Measurements from ENCODE around the gene DNMT3A. TPM values are rescaled to one million over a fixed set of nuclear protein-coding genes. Genes with fewer than 3 reads are reported as not detected.
A peak's percentile ranks its signal among the peaks of the same experiment; 100 is the strongest.

DNMT3A gene
- total and polyA plus RNA-seq, 2 donors (not counting 1 experiment from before 2014, with no cell fraction given): 8.9 to 24.5 TPM

DNA sequence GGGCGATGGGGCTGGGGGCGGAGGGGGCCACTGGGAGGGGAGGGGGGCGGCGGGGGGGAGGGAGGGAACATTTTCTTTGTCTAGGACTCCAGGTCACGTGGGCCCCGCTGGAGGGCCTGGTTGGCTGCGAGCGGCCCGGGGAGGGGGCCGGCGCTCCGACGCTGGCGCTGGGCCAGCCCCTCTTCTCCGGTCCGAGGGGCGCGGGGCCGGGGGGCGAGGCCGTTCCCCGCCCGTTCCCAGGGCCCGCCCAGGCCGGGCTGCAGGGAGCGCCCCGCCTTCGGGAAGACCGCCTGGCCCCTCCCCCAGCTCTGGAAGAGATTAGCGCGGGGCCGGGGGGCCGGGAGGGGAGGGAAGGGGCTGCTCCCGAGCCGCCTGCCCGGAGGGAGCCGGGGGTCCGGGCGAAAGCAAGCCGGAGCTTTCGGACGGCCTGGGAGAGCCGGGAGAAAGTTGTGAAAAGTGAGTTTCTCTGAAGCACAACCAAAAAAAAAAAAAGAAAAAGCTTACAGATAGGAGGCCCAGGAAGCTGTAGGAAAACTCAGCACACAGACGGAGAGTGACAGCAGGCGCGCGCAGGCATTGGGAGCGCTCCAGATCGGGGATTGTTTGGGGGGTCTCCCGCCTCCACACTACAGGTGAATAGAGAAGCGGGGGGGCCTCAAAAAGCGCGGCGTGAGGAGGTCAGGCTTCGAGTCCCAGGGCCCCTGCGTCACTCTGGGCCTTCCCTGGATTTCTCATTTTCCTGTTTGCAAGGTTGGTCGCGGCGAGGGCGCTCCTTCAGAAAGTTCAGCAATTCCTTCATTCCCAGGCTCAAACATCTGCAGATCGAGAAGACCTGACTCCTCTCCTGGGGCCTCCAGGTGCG is 89.2 kb downstream of the DNMT3A start:
- H3K79me2 ChIP-seq (ENCODE audit: control insufficient read depth, insufficient read depth, low read length): peaks cover 20% of the 10 kb centered on the region
- TF ChIP-seq, protein P1, sequence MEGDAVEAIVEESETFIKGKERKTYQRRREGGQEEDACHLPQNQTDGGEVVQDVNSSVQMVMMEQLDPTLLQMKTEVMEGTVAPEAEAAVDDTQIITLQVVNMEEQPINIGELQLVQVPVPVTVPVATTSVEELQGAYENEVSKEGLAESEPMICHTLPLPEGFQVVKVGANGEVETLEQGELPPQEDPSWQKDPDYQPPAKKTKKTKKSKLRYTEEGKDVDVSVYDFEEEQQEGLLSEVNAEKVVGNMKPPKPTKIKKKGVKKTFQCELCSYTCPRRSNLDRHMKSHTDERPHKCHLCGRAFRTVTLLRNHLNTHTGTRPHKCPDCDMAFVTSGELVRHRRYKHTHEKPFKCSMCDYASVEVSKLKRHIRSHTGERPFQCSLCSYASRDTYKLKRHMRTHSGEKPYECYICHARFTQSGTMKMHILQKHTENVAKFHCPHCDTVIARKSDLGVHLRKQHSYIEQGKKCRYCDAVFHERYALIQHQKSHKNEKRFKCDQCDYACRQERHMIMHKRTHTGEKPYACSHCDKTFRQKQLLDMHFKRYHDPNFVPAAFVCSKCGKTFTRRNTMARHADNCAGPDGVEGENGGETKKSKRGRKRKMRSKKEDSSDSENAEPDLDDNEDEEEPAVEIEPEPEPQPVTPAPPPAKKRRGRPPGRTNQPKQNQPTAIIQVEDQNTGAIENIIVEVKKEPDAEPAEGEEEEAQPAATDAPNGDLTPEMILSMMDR (IDR thresholded peaks at IDR 0.05): no peak
- H2AFZ ChIP-seq (ENCODE audit: insufficient read depth, low read depth, low read length, poor library complexity, severe bottlenecking): peak overlapping the region; percentile 84
- H4K20me1 ChIP-seq (ENCODE audit: control insufficient read depth, insufficient read depth, low read length, poor library complexity, severe bottlenecking): peaks cover 15% of the 10 kb centered on the region
- peak overlapping the region in 4 of 5 experiments; percentile 69 to 91 (median 76) for H3K4me3 ChIP-seq (ENCODE audit: control extremely low read depth in 1 of 5, extremely low read depth in 1 of 5, insufficient read depth in 1 of 5, low read depth in 2 of 5, low read length in 4 of 5)
- peak overlapping the region; percentile 69 for H3K9ac ChIP-seq (ENCODE audit: low read length)
- H3K4me1 Mint-ChIP-seq: peaks cover 21% of the 10 kb centered on the region
- peaks cover 9 to 26% of the 10 kb centered on the region in 2 donors for H3K4me1 ChIP-seq (ENCODE audit: control insufficient read depth in 2 of 2, insufficient read depth in 2 of 2, low read length in 2 of 2)
- H3K27me3 Mint-ChIP-seq: no peaks in the 10 kb centered on the region
- intact Hi-C loops (cut with micrococcal nuclease): loop anchor here (1.0 kb wide), 1 partner anchor 21 kb away; no protein-coding TSS in a partner anchor
- no peaks in the 10 kb centered on the region for H3K9me3 Mint-ChIP-seq (ENCODE audit: insufficient read depth)
- H3K4me3 Mint-ChIP-seq: peak overlapping the region; percentile 88
- H3K36me3 ChIP-seq (replicated peaks in 1 of 2; ENCODE audit: control extremely low read depth in 1 of 2, control insufficient read depth in 1 of 2, extremely low read depth in 1 of 2, insufficient read depth in 2 of 2, low read length in 1 of 2): peaks cover 2 to 13% of the 10 kb centered on the region in 2 experiments
- ATAC-seq (ENCODE audit: low read depth) (peak; percentile 76), DNase-seq (peak; percentile 66)
- H3K27me3 ChIP-seq (replicated peaks in 1 of 4; ENCODE audit: control extremely low read depth in 1 of 4, control insufficient read depth in 3 of 4, insufficient read depth in 4 of 4, low read length in 3 of 4): no peaks in the 10 kb centered on the region
- POLR2A ChIA-PET: interaction anchor here (0.5 to 2.3 kb wide), 4 partner anchors 12 to 991 kb away, joined by 3 to 10 read pairs (median 4); no protein-coding TSS in a partner anchor
- peak overlapping the region; percentile 12 to 74 for H3K27ac ChIP-seq (ENCODE audit: low read length in 2 of 2)
- WGBS (ENCODE audit: insufficient coverage): 31% methylated on average over 54 of the region's 62 CpGs
- H3K27ac Mint-ChIP-seq: peak overlapping the region; percentile 46
- CTCF ChIA-PET: interaction anchor here (1.0 to 1.9 kb wide), 5 partner anchors 18 to 87 kb away, joined by 3 to 7 read pairs (median 5); no protein-coding TSS in a partner anchor
- H3K9me3 ChIP-seq (ENCODE audit: control extremely low read depth in 1 of 3, control insufficient read depth in 2 of 3, insufficient read depth in 1 of 3, low read length in 2 of 3): no peaks in the 10 kb centered on the region
- H3K4me2 ChIP-seq (replicated peaks; ENCODE audit: low read depth, low read length, poor library complexity, severe bottlenecking): peak overlapping the region; percentile 98

All from B cell (primary cell).